ENCODE data around the gene CCNB2.
"Not testable (repeated sequence)": the region's sequence is repeated elsewhere in the genome, so short reads cannot be mapped to it uniquely, and the experiment has no call there.

The CCNB2 gene

DNA sequence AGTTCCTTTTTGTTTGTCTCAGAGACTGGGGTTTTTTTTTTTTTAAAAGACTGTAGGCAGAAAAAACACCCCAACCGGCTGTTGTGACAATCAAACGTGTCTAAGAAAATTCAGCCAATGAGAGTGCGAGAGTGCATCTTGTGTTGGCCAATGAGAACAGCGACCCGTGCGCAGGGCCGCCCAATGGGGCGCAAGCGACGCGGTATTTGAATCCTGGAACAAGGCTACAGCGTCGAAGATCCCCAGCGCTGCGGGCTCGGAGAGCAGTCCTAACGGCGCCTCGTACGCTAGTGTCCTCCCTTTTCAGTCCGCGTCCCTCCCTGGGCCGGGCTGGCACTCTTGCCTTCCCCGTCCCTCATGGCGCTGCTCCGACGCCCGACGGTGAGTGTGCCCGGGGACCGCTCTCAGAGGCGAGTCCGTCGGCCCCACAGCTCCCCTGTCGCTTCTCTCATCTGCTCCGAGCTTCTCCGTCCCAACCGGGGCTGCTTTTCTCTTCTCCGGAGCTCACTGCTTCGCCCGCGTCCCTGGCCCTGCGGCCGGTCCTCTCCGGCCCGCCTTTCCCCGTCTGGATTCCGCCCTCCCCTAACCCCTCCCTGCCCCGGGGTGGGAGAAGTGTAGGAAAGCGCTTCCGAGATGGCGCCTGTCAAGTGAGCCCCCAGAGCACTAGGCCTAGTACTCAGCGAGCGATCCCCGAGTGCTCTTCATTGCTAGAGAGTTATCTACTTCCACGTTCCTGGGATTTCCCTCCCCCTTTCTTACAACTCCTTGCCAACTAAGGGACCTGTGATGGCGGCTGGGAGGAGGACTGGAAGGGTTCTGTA is at the start of gene CCNB2:
Gene CCNB2, plus strand, starts transcription at position 235 of the 821 bp plus-strand sequence. Its CDS starts 123 bp downstream, at position 358.
- DNase-seq, result peak; percentile 98
- in situ Hi-C loops (cut with MboI; ENCODE audit: low pct_unique_long_range_greater_than_20kb, low sequenced_read_pairs), result no loop called here

DNA sequence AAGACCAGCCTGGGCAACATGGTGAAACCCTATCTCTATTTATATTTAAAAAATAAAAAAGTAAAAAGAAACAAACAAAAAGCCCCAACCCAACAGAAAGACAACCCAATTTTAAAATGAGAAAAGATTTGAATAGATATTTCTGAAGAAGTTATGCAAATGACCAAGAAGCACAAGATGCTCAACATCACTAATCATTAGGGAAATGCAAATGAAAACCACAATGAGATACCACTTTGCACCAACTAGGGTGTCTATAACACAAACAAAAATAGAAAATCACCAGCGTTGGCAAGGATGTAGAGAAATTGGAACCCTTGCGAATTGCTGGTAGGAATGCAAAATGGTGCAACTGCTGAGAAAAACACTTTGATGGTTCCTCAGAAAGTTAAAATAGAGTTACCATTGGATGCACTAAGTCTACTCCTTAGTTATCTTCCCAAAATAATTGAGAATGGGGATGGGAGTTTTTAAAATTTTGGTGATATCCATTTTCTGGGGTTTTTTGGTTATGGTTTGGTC is 45.8 kb upstream of the CCNB2 start:
- no peak for DNase-seq
- in situ Hi-C loops (cut with MboI; ENCODE audit: low pct_unique_long_range_greater_than_20kb, low sequenced_read_pairs), result no loop called here

DNA sequence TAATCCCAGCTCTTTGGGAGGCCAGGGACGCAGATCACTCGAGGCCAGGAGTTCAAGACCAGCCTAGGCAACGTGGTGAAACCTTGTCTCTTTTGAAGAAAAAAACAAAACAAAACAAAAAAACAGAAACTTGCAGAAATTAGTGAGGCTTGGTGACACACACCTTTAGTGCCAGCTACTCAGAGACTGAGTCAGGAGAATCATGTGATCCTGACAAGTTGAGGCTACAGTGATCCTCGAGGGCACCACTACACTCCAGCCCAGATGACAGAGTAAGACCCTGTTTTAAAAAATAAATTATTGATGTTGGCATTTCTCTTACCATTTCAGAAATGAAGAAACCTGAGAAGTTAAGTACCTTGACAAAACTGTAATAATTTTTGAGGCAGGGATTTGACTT is 44.6 kb upstream of the CCNB2 start:
- DNase-seq, result no peak
- in situ Hi-C loops (cut with MboI; ENCODE audit: low pct_unique_long_range_greater_than_20kb, low sequenced_read_pairs), result no loop called here

DNA sequence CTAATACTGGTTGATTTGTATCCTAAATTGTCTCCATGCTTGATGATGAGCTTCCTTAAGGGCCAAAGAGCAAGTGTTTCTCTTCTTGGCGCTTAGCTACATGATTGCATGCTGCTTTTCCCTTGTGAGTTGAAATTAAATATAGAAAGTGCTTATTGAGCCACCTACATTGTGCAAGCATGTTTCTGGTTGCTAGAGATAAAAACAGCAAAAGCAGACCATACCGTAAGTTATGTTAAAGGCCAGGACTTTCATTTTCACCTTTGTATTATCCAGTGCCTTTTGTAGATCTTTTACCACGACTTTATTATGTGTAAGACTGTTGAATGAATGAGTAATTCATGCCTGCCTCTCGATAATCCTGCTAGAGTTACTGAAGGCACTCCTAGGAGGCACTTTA is 41.9 kb upstream of the CCNB2 start:
- no peak for DNase-seq
- in situ Hi-C loops (cut with MboI; ENCODE audit: low pct_unique_long_range_greater_than_20kb, low sequenced_read_pairs), result no loop called here

DNA sequence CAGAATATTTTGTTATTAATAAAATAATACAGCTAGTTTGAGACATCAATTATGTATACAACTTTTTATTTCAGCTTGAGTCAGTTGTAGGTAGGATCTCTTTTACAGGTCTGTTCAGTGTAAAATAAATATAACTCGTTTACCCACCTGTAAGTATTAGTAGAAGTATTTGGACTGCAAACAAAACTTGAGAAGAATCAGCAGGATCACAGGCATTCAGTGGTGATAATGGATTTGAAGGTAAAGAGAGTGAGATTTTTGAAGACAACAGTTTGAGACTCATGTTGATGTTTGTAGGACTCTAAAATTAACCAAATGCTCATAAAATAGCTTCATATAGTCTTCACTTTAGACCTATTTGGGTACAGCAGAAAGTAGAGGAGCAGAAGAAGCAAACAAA is 35.5 kb upstream of the CCNB2 start:
- in situ Hi-C loops (cut with MboI; ENCODE audit: low pct_unique_long_range_greater_than_20kb, low sequenced_read_pairs), result no loop called here
- DNase-seq, result no peak

DNA sequence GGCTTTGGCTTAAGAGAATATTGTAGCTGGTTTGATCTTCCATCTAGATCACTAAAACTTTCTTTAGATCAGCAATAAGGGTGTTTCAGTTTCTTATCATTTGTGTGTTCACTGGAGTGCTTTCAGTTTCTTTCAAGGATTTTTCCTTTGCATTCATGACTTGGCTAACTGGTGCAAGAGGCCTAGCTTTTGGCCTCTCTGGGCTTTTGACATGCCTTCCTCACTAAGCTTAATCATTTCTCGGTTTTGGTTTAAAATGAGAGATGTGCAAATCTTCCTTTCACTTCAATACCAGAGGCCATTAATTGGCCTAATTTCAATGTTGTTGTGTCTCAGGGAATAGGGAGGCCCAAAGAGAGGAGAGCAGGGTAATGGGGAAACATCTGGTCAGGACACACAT is 30.3 kb upstream of the CCNB2 start:
- in situ Hi-C loops (cut with MboI; ENCODE audit: low pct_unique_long_range_greater_than_20kb, low sequenced_read_pairs), result no loop called here
- DNase-seq, result no peak

DNA sequence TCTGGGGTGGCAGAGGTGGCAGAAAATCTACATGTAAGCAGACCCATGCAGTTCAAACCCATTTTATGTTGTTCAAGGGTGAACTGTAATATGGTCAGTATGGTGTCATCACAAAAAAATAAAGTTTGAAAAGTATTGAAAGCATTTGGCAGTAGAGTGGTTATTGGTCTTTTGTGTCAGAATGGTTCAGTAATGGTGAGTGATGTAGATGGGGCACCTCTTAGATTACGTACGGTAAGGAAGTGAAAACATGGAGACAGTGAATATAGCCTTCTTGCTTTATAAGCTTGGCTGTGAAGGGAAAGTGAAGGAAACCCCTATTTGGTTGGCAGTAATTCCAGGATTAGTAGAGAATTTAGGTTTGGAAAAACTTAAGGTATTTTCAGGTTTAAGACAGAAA is 17.2 kb upstream of the CCNB2 start:
- DNase-seq, result no peak
- in situ Hi-C loops (cut with MboI; ENCODE audit: low pct_unique_long_range_greater_than_20kb, low sequenced_read_pairs), result no loop called here

DNA sequence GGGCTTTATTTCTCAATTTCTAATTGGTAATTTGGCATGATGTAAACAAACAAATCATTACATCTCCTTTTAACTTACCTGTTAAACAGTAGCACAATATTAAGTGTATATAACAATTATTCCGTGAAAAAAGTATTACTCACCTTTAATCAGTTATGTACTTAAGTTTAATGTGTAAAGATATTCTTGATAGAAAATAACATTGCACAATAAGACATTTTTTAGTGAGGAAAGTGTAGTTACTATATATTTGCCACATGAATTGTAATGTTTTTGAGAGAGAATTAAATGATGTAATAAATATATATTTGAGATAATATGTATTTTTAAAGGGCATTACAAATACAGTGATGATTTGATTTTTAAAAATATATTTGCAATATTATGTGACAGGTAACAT is 10.9 kb upstream of the CCNB2 start:
- in situ Hi-C loops (cut with MboI; ENCODE audit: low pct_unique_long_range_greater_than_20kb, low sequenced_read_pairs), result no loop called here
- DNase-seq, result no peak

DNA sequence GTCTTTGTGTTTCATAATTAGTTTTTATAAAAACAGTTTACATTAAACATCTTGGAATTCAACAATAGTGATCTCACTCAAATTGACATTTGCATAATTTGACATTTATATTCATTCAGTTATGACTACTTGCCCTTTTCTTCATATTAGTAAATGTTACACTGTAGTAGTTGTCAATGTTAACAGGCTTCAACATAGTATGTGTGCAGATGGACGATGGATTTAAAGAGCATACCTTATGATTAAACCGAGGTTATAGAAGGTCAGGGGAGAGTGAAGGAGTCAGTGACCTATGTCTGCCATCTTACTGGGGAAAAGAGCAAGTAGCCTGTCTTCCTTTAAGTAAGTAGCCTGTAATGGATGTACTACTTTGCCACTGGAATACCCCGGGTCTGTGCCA is 8.5 kb upstream of the CCNB2 start:
- DNase-seq, result no peak
- in situ Hi-C loops (cut with MboI; ENCODE audit: low pct_unique_long_range_greater_than_20kb, low sequenced_read_pairs), result no loop called here

DNA sequence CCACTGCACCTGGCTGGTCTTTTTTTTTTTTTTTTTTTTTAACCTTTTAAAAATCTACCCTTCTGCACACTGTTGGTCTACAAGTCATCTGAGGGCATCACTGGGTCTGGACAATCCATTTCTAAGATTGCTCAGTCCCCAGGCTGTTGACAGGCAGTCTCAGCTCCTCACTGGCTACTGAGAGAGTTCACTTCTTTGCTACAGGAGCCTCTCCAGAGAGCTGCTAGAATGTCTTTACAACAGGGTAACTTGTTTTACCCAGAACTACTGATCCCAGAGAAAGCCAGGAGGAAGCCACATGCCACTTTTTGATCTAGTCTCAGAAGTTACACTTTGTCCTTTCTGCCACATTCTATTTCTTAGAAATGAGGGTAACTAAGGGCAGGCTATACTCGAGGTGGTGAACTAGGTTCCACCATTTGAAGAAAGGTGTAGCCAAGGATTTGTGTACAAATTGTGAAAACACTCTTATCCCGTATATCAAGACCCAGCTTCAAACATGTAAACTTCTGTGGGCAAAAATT is 5.7 kb upstream of the CCNB2 start:
- in situ Hi-C loops (cut with MboI; ENCODE audit: low pct_unique_long_range_greater_than_20kb, low sequenced_read_pairs), result no loop called here
- no peak for DNase-seq

DNA sequence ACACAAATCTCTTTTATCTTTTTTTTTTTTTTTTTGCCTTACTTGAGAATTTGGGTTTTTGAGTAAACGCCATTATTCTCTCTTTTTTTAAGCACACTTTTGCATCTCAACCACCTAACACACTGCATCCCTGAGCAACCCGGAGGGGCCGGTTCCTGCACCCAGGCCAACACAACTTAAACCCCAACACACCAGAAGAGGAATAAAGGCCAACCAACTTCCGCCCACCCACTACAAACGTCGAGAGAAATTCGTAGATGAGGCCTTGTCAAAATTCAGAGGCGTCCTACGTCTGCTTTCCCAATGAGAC is 389 bp upstream of the CCNB2 start:
- in situ Hi-C loops (cut with MboI; ENCODE audit: low pct_unique_long_range_greater_than_20kb, low sequenced_read_pairs), result no loop called here
- no peak for DNase-seq

DNA sequence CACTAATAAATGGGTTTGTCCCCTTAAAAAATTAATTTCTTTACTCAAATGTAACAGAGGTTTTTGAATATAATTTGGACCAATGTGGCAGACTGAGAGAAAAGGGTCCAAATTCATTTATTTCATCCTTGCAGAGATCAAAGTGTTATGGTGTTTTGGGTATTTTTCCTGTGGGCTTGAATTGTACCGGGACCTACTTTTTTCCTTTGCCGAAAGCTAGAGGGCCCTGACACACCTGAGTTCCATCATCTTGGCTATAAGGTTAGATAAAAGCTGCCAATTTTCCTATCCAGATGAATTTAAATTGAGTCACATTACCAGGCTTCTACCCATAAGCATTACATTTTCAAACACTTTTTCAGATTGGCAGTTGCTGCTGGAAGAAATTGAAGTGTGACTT is 908 bp downstream of the CCNB2 start:
- in situ Hi-C loops (cut with MboI; ENCODE audit: low pct_unique_long_range_greater_than_20kb, low sequenced_read_pairs), result no loop called here
- peak; percentile 9 for DNase-seq

DNA sequence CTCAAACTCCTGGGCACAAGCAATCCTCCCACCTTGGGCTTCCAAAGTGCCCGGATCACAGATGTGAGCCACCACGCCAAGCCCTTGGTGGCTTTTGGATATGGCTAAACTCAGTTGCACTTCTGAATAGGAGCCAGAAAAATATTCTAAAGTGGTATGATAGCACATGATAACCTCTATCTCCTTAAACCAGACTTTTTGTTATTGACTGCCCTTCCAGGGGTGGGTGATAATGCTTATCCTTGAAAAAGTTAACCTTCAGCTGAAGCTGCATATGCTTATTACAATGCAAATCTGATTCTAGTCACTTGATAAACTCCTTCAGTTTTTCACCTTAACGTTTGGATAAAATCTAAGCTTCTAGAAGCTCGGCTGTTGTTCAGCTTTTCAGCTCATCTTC is 6.3 kb downstream of the CCNB2 start:
- DNase-seq, result no peak
- in situ Hi-C loops (cut with MboI; ENCODE audit: low pct_unique_long_range_greater_than_20kb, low sequenced_read_pairs), result no loop called here

DNA sequence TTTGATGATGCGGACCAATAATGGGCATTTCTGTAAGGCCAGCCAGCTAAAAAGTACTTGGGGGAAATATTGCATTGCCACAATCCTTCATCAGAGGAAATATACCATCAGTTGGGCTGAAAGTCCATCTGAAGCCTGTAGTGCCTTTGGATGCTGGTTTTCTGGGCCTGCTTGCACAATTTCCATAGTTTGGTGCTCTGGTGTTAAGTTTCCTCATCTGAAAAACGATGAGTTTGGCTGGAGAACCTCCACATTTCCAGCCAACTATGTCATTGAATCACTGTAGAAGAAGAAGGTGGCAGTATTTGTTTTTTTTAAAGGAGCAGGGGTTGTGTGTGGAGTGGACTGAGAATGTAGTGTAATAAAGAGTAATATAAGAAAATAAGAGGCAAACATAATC is 10.1 kb downstream of the CCNB2 start:
- in situ Hi-C loops (cut with MboI; ENCODE audit: low pct_unique_long_range_greater_than_20kb, low sequenced_read_pairs), result no loop called here
- DNase-seq, result no peak

DNA sequence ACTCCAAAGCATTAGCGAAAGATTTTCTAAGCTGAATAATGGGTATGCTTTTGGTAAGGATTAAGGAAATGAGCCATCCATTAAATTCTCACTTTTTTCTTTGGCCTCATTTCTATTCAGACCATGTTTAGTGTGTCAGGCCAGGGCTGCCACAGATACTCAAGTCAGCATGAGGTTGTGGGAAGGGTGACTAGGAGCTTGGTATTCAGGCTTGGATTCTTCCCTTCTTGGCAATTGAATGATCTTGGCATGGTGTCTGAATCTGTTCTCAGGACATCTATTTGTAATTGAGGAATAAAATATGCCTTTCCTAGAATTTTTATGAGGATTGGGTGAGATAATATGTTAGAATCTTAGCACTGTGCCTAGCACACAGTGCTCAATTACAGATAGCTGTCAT is 11.2 kb downstream of the CCNB2 start:
- no peak for DNase-seq
- in situ Hi-C loops (cut with MboI; ENCODE audit: low pct_unique_long_range_greater_than_20kb, low sequenced_read_pairs), result no loop called here

DNA sequence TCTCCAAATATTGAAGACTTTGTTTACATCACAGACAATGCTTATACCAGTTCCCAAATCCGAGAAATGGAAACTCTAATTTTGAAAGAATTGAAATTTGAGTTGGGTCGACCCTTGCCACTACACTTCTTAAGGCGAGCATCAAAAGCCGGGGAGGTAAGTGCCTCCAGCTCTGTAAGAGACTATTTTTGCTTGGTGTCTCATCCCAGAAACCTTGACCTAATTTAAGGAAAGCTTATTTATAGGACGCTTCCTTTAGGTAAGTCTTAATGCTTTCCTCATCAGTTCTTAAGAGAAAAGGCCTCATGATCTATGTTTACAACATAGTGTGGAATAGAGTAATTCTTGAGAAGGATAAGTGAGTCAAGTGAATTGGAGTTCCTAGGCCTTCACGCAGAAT is 11.8 kb downstream of the CCNB2 start:
- in situ Hi-C loops (cut with MboI; ENCODE audit: low pct_unique_long_range_greater_than_20kb, low sequenced_read_pairs), result no loop called here
- DNase-seq, result no peak

DNA sequence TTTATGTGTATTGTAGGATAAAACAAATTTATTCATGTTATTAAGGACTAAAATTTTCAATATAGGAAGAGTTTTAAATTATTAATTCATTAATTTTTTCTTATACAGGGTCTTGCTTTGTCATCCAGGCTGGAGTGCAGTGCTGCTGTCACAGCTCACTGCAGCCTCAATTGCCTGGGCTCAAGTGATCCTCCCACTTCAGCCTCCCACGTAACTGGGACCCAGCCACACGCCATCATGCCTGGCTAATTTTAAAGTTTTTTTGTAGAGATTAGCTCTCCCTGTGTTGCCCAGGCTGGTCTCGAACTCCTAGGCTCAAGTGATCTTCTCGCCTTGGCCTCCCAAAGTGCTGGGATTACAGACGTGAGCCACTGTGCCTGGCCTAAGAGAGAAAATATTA is 14.7 kb downstream of the CCNB2 start:
- no peak for DNase-seq
- in situ Hi-C loops (cut with MboI; ENCODE audit: low pct_unique_long_range_greater_than_20kb, low sequenced_read_pairs), result no loop called here

DNA sequence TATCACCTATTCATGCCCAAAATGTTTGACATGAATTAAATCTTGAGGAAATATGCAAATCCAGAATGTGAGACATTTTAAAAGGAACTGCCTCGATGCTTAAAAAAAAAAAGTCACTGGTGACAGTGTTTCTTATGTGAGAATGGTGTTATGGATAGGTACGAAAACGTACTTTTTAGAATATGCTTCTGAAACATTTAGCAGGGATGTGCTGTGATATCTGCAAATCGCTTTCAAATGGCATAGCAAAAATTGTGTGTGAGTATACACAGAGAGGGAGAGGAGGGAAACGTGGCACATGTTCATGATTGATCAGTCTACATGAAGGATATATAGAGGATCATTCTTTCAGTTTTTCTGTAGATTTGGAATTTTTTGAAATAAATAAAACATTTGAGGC is 16.0 kb downstream of the CCNB2 start:
- in situ Hi-C loops (cut with MboI; ENCODE audit: low pct_unique_long_range_greater_than_20kb, low sequenced_read_pairs), result no loop called here
- DNase-seq, result no peak

DNA sequence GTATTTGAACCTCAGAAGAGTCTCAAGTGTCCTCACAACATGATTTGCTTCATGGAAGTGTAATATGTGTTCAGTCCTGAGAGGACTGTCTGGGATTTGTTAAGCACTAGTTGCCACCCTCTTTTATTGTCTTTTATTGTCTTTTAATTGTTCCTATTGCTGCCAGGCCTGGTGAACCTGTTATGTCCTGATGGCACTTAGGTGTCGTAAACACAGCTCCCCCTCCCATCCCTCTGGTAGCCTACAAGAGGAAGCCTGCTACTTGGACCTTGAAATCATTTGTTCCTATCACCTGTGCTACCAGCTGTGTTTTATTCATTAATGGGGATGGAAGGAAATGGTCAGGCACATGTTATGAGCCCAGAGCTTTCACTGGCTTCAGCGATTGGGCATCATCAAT is 19.3 kb downstream of the CCNB2 start:
- in situ Hi-C loops (cut with MboI; ENCODE audit: low pct_unique_long_range_greater_than_20kb, low sequenced_read_pairs), result no loop called here
- no peak for DNase-seq

DNA sequence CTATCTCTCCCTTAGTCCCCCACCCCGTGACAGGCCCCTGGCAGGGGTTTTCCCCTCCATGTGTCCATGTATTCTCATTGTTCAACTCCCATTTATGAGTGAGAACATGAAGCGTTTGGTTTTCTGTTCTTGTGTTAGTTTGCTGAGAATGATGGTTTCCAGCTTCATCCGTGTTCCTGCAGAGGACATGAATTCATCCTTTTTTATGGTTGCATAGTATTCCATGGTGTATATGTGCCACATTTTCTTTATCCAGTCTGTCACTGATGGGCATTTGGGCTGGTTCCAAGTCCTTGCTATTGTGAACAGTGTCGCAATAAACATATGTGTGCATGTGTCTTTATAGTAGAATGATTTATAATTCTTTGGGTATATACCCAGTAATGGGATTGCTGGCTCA is 20.7 kb downstream of the CCNB2 start:
- in situ Hi-C loops (cut with MboI; ENCODE audit: low pct_unique_long_range_greater_than_20kb, low sequenced_read_pairs); DNase-seq: not testable (repeated sequence)

DNA sequence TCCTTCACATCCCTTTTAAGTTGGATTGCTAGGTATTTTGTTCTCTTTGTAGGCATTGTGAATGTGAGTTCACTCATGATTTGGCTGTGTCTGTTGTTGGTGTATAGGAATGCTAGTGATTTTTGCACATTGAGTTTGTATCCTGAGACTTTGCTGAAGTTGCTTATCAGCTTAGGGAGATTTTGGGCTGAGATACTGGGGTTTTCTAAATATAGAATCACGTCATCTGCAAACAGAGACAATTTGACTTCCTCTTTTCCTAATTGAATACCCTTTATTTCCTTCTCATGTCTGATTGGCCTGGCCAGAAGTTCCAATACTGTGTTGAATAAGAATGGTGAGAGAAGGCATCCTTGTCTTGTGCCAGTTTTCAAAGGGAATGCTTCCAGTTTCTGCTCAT is 22.3 kb downstream of the CCNB2 start:
- DNase-seq, result peak; percentile 66
- in situ Hi-C loops (cut with MboI; ENCODE audit: low pct_unique_long_range_greater_than_20kb, low sequenced_read_pairs), result not testable (repeated sequence)
